IMR-90 (cell line): ENCODE results near the gene ECHS1.
A peak's percentile ranks its signal among the peaks of the same experiment; 100 is the strongest.

Experiments
- BHLHE40 ChIP-seq: fragments of 150-350 bp; IDR thresholded peaks from 2 replicates; pipeline ENCODE4 v1.6.1; 2016; ENCODE audit warnings: mild to moderate bottlenecking, low read depth, low read length
- CHD1 ChIP-seq: IDR thresholded peaks from 2 replicates; pipeline ENCODE4 v1.6.1; 2012; ENCODE audit warnings: low read depth, low read length, improper control_type of control experiment
- FOS ChIP-seq: fragments of 150-350 bp; IDR thresholded peaks from 2 replicates; pipeline ENCODE4 v1.6.1; 2016; ENCODE audit warnings: low read depth, low read length
- MAFK ChIP-seq: IDR thresholded peaks from 2 replicates; pipeline ENCODE4 v1.6.1; 2012; ENCODE audit warnings: low read depth, low read length, improper control_type of control experiment
- MAZ ChIP-seq: IDR thresholded peaks from 2 replicates; pipeline ENCODE4 v1.6.1; 2012; ENCODE audit warnings: low read depth, mild to moderate bottlenecking, low read length, improper control_type of control experiment, moderate library complexity, borderline replicate concordance
- MXI1 ChIP-seq: IDR thresholded peaks from 2 replicates; pipeline ENCODE4 v1.6.1; 2012; ENCODE audit warnings: low read depth, mild to moderate bottlenecking, low read length, moderate library complexity, borderline replicate concordance
- POLR2A ChIP-seq: IDR thresholded peaks from 2 replicates; pipeline ENCODE4 v1.6.1; 2012; ENCODE audit warnings: mild to moderate bottlenecking, low read depth, low read length
- RAD21 ChIP-seq: IDR thresholded peaks from 2 replicates; pipeline ENCODE4 v1.6.1; 2012; ENCODE audit warnings: low read length, improper control_type of control experiment
- RCOR1 ChIP-seq: IDR thresholded peaks from 2 replicates; pipeline ENCODE4 v1.6.1; 2012; ENCODE audit warnings: mild to moderate bottlenecking, low read length, improper control_type of control experiment; ENCODE audit not compliant: insufficient replicate concordance
- RFX5 ChIP-seq: IDR thresholded peaks from 2 replicates; pipeline ENCODE4 v1.8.0; 2012; ENCODE audit warnings: low read depth, mild to moderate bottlenecking, low read length, moderate library complexity
- TF ChIP-seq, protein P1 (sequence below): conservative IDR thresholded peaks from 2 replicates; pipeline ENCODE4 v1.5.1; 2012; ENCODE audit warnings: mild to moderate bottlenecking, low read depth, low read length, improper control_type of control experiment

DNA sequence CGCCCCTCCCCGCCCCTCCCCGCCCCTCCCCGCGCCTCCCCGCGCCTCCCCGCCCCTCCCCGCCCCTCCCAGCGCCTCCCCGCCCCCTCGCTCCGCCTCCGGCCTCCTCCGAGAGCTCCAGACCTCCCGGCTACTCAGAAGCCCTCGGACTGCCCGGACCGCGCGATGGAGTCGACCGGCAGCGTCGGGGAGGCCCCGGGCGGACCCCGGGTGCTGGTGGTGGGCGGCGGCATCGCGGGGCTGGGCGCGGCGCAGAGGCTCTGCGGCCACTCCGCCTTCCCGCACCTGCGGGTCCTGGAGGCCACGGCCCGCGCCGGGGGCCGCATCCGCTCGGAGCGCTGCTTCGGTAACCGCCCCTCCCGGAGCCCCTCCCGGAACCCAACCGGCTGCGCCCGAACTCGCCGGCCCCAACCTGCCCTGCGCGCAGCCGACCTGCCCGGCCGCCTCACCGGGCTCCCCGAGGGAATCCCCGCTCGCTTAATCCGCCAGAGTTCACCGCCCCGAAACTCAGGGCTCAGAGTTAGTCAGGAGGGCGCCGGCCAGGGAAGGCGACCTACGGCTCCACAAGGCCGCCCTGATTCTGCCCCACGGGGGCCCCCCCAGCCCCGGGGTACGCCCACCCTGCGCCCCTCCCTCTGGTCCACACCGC is 6.1 kb upstream of the ECHS1 start, which contains the start of gene PAOX:
- TF ChIP-seq RFX5 = no peak
- TF ChIP-seq, protein P1, sequence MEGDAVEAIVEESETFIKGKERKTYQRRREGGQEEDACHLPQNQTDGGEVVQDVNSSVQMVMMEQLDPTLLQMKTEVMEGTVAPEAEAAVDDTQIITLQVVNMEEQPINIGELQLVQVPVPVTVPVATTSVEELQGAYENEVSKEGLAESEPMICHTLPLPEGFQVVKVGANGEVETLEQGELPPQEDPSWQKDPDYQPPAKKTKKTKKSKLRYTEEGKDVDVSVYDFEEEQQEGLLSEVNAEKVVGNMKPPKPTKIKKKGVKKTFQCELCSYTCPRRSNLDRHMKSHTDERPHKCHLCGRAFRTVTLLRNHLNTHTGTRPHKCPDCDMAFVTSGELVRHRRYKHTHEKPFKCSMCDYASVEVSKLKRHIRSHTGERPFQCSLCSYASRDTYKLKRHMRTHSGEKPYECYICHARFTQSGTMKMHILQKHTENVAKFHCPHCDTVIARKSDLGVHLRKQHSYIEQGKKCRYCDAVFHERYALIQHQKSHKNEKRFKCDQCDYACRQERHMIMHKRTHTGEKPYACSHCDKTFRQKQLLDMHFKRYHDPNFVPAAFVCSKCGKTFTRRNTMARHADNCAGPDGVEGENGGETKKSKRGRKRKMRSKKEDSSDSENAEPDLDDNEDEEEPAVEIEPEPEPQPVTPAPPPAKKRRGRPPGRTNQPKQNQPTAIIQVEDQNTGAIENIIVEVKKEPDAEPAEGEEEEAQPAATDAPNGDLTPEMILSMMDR = no peak
- peak; percentile 75; the same call in 1 of the 2 replicates for TF ChIP-seq MAZ
- TF ChIP-seq POLR2A = no peak
- no peak for TF ChIP-seq MXI1
- no peak for TF ChIP-seq RAD21
- TF ChIP-seq FOS = no peak
- TF ChIP-seq CHD1 = no peak
- no peak for TF ChIP-seq RCOR1
- TF ChIP-seq BHLHE40 = no peak
- no peak for TF ChIP-seq MAFK
